ENCODE results near the gene ARF5. TPM values are rescaled to one million over a fixed set of nuclear protein-coding genes. Genes with fewer than 3 reads are reported as not detected.

ARF5 gene
- total and polyA plus RNA-seq, 2 of the 8 experiments (the other 6 are each of a cell fraction or from before 2014, with no cell fraction given), result 154 to 579 TPM

GRCh38 chr7:127588019-127588696, at the start of gene ARF5 (continued):
- TF ChIP-seq, protein P1, sequence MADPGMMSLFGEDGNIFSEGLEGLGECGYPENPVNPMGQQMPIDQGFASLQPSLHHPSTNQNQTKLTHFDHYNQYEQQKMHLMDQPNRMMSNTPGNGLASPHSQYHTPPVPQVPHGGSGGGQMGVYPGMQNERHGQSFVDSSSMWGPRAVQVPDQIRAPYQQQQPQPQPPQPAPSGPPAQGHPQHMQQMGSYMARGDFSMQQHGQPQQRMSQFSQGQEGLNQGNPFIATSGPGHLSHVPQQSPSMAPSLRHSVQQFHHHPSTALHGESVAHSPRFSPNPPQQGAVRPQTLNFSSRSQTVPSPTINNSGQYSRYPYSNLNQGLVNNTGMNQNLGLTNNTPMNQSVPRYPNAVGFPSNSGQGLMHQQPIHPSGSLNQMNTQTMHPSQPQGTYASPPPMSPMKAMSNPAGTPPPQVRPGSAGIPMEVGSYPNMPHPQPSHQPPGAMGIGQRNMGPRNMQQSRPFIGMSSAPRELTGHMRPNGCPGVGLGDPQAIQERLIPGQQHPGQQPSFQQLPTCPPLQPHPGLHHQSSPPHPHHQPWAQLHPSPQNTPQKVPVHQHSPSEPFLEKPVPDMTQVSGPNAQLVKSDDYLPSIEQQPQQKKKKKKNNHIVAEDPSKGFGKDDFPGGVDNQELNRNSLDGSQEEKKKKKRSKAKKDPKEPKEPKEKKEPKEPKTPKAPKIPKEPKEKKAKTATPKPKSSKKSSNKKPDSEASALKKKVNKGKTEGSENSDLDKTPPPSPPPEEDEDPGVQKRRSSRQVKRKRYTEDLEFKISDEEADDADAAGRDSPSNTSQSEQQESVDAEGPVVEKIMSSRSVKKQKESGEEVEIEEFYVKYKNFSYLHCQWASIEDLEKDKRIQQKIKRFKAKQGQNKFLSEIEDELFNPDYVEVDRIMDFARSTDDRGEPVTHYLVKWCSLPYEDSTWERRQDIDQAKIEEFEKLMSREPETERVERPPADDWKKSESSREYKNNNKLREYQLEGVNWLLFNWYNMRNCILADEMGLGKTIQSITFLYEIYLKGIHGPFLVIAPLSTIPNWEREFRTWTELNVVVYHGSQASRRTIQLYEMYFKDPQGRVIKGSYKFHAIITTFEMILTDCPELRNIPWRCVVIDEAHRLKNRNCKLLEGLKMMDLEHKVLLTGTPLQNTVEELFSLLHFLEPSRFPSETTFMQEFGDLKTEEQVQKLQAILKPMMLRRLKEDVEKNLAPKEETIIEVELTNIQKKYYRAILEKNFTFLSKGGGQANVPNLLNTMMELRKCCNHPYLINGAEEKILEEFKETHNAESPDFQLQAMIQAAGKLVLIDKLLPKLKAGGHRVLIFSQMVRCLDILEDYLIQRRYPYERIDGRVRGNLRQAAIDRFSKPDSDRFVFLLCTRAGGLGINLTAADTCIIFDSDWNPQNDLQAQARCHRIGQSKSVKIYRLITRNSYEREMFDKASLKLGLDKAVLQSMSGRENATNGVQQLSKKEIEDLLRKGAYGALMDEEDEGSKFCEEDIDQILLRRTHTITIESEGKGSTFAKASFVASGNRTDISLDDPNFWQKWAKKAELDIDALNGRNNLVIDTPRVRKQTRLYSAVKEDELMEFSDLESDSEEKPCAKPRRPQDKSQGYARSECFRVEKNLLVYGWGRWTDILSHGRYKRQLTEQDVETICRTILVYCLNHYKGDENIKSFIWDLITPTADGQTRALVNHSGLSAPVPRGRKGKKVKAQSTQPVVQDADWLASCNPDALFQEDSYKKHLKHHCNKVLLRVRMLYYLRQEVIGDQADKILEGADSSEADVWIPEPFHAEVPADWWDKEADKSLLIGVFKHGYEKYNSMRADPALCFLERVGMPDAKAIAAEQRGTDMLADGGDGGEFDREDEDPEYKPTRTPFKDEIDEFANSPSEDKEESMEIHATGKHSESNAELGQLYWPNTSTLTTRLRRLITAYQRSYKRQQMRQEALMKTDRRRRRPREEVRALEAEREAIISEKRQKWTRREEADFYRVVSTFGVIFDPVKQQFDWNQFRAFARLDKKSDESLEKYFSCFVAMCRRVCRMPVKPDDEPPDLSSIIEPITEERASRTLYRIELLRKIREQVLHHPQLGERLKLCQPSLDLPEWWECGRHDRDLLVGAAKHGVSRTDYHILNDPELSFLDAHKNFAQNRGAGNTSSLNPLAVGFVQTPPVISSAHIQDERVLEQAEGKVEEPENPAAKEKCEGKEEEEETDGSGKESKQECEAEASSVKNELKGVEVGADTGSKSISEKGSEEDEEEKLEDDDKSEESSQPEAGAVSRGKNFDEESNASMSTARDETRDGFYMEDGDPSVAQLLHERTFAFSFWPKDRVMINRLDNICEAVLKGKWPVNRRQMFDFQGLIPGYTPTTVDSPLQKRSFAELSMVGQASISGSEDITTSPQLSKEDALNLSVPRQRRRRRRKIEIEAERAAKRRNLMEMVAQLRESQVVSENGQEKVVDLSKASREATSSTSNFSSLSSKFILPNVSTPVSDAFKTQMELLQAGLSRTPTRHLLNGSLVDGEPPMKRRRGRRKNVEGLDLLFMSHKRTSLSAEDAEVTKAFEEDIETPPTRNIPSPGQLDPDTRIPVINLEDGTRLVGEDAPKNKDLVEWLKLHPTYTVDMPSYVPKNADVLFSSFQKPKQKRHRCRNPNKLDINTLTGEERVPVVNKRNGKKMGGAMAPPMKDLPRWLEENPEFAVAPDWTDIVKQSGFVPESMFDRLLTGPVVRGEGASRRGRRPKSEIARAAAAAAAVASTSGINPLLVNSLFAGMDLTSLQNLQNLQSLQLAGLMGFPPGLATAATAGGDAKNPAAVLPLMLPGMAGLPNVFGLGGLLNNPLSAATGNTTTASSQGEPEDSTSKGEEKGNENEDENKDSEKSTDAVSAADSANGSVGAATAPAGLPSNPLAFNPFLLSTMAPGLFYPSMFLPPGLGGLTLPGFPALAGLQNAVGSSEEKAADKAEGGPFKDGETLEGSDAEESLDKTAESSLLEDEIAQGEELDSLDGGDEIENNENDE (IDR thresholded peaks at IDR 0.05; ENCODE audit: insufficient replicate concordance, low read length), result no peak
- TF ChIP-seq, protein P2, sequence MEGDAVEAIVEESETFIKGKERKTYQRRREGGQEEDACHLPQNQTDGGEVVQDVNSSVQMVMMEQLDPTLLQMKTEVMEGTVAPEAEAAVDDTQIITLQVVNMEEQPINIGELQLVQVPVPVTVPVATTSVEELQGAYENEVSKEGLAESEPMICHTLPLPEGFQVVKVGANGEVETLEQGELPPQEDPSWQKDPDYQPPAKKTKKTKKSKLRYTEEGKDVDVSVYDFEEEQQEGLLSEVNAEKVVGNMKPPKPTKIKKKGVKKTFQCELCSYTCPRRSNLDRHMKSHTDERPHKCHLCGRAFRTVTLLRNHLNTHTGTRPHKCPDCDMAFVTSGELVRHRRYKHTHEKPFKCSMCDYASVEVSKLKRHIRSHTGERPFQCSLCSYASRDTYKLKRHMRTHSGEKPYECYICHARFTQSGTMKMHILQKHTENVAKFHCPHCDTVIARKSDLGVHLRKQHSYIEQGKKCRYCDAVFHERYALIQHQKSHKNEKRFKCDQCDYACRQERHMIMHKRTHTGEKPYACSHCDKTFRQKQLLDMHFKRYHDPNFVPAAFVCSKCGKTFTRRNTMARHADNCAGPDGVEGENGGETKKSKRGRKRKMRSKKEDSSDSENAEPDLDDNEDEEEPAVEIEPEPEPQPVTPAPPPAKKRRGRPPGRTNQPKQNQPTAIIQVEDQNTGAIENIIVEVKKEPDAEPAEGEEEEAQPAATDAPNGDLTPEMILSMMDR (IDR thresholded peaks at IDR 0.05; ENCODE audit: control extremely low read depth in 1 of 3, insufficient read depth in 1 of 3, low read depth in 1 of 3, low read length in 3 of 3), result no peak
- TF ChIP-seq TAF1 (IDR thresholded peaks at IDR 0.05; ENCODE audit: low read depth, low read length), result peak; percentile 27; the same call in 1 of the 2 replicates
- TF ChIP-seq TBP (IDR thresholded peaks at IDR 0.05; ENCODE audit: low read depth, low read length), result peak; percentile 29; the same call in 1 of the 2 replicates
- TF ChIP-seq ASH2L (IDR thresholded peaks at IDR 0.05; ENCODE audit: low read length), result peak; percentile 87
- TF ChIP-seq KDM1A (IDR thresholded peaks at IDR 0.05; ENCODE audit: borderline replicate concordance, low read length), result no peak
- TF ChIP-seq HDAC6 (IDR thresholded peaks at IDR 0.05; ENCODE audit: low read depth, low read length), result no peak
- no peak for TF ChIP-seq SIRT6 (IDR thresholded peaks at IDR 0.05; ENCODE audit: low read length)
